ENCODE measurements around the gene TMPRSS9.

Gene TMPRSS9

GRCh38 chr19:2343289-2343982 is 16.6 kb upstream of the TMPRSS9 start:
- no peak overlapping the region for H3K27ac ChIP-seq (ENCODE audit: low read depth, low read length, poor library complexity, severe bottlenecking)
- H3K4me2 ChIP-seq (ENCODE audit: low read length): no peak overlapping the region
- H3K9ac ChIP-seq (ENCODE audit: low read length): no peak overlapping the region
- no peaks in the 10 kb centered on the region for H3K79me2 ChIP-seq (ENCODE audit: insufficient read depth, low read length)
- TF ChIP-seq EZH2 (IDR thresholded peaks at IDR 0.05; ENCODE audit: borderline replicate concordance, low read length) (no peak), CTCF (IDR thresholded peaks at IDR 0.05; ENCODE audit: low read length) (no peak)
- no peak overlapping the region for H2AFZ ChIP-seq (ENCODE audit: low read length)
- no peak overlapping the region for H3K4me3 ChIP-seq (ENCODE audit: low read depth, low read length, poor library complexity, severe bottlenecking)
- H3K27me3 ChIP-seq (ENCODE audit: insufficient read depth, low read length): no peaks in the 10 kb centered on the region
- H4K20me1 ChIP-seq (ENCODE audit: insufficient read depth, low read length): no peaks in the 10 kb centered on the region
- no peaks in the 10 kb centered on the region for H3K9me2 ChIP-seq (ENCODE audit: low read depth, low read length)
- peaks cover 61% of the 10 kb centered on the region for H3K36me3 ChIP-seq (ENCODE audit: insufficient read depth, low read length)
- H3F3A ChIP-seq (ENCODE audit: insufficient read depth, low read length): no peaks in the 10 kb centered on the region
- no peaks in the 10 kb centered on the region for H3K9me3 ChIP-seq (ENCODE audit: low read length)
- H3K4me1 ChIP-seq (ENCODE audit: insufficient read depth, low read length, severe bottlenecking): no peaks in the 10 kb centered on the region

GRCh38 chr19:2344381-2344870 is 15.6 kb upstream of the TMPRSS9 start:
- Histone ChIP-seq H3K27me3 (ENCODE audit: insufficient read depth, low read length) (no peaks in the 10 kb centered on the region), H3K9ac (ENCODE audit: low read length) (no peak overlapping the region), H3K36me3 (ENCODE audit: insufficient read depth, low read length) (peaks cover 59% of the 10 kb centered on the region), H3K4me3 (ENCODE audit: low read depth, low read length, poor library complexity, severe bottlenecking) (no peak overlapping the region), H3F3A (ENCODE audit: insufficient read depth, low read length) (no peaks in the 10 kb centered on the region), H3K9me3 (ENCODE audit: low read length) (no peaks in the 10 kb centered on the region), H3K4me2 (ENCODE audit: low read length) (no peak overlapping the region), H3K9me2 (ENCODE audit: low read depth, low read length) (no peaks in the 10 kb centered on the region), H2AFZ (ENCODE audit: low read length) (no peak overlapping the region), H3K4me1 (ENCODE audit: insufficient read depth, low read length, severe bottlenecking) (no peaks in the 10 kb centered on the region), H4K20me1 (ENCODE audit: insufficient read depth, low read length) (no peaks in the 10 kb centered on the region), H3K79me2 (ENCODE audit: insufficient read depth, low read length) (no peaks in the 10 kb centered on the region), H3K27ac (ENCODE audit: low read depth, low read length, poor library complexity, severe bottlenecking) (no peak overlapping the region)
- TF ChIP-seq CTCF (IDR thresholded peaks at IDR 0.05; ENCODE audit: low read length) (no peak), EZH2 (IDR thresholded peaks at IDR 0.05; ENCODE audit: borderline replicate concordance, low read length) (no peak)

- H3F3A ChIP-seq (ENCODE audit: insufficient read depth, low read length): no peaks in the 10 kb centered on the region
- H3K36me3 ChIP-seq (ENCODE audit: insufficient read depth, low read length): peaks cover 58% of the 10 kb centered on the region
- no peak overlapping the region for H2AFZ ChIP-seq (ENCODE audit: low read length)
- no peaks in the 10 kb centered on the region for H3K9me3 ChIP-seq (ENCODE audit: low read length)
- no peak overlapping the region for H3K4me3 ChIP-seq (ENCODE audit: low read depth, low read length, poor library complexity, severe bottlenecking)
- TF ChIP-seq CTCF (IDR thresholded peaks at IDR 0.05; ENCODE audit: low read length): no peak
- no peak for TF ChIP-seq EZH2 (IDR thresholded peaks at IDR 0.05; ENCODE audit: borderline replicate concordance, low read length)
- H3K9ac ChIP-seq (ENCODE audit: low read length): no peak overlapping the region
- no peaks in the 10 kb centered on the region for H4K20me1 ChIP-seq (ENCODE audit: insufficient read depth, low read length)
- H3K79me2 ChIP-seq (ENCODE audit: insufficient read depth, low read length): no peaks in the 10 kb centered on the region
- no peak overlapping the region for H3K27ac ChIP-seq (ENCODE audit: low read depth, low read length, poor library complexity, severe bottlenecking)
- no peaks in the 10 kb centered on the region for H3K27me3 ChIP-seq (ENCODE audit: insufficient read depth, low read length)
- no peak overlapping the region for H3K4me2 ChIP-seq (ENCODE audit: low read length)
- no peaks in the 10 kb centered on the region for H3K9me2 ChIP-seq (ENCODE audit: low read depth, low read length)
- no peaks in the 10 kb centered on the region for H3K4me1 ChIP-seq (ENCODE audit: insufficient read depth, low read length, severe bottlenecking)
Observed at GRCh38 chr19:2345076-2345475, 15.0 kb upstream of the TMPRSS9 start.
